Keratinocyte (primary cell): ENCODE results near the gene SEC14L1.

Experiments used
- EZH2 ChIP-seq: IDR thresholded peaks from one replicate; pipeline ENCODE4 v1.6.1; 2012; ENCODE audit warnings: inconsistent platforms, mild to moderate bottlenecking, low read length, moderate library complexity
- TF ChIP-seq, protein P1 (sequence below), 3 experiments: IDR thresholded peaks in 1 of 3; conservative IDR thresholded peaks in 1 of 3; optimal IDR thresholded peaks in 1 of 3; 2 replicates in 2 of 3; 3 replicates in 1 of 3; pipeline versions ENCODE3 to v1.5.1; 2011; ENCODE audit warnings: low read length in 3 of 3, mild to moderate bottlenecking in 3 of 3, moderate library complexity in 2 of 3, control low read depth in 1 of 3, inconsistent platforms in 1 of 3; ENCODE audit not compliant: insufficient read depth in 2 of 3; ENCODE audit errors: extremely low read depth in 1 of 3

DNA sequence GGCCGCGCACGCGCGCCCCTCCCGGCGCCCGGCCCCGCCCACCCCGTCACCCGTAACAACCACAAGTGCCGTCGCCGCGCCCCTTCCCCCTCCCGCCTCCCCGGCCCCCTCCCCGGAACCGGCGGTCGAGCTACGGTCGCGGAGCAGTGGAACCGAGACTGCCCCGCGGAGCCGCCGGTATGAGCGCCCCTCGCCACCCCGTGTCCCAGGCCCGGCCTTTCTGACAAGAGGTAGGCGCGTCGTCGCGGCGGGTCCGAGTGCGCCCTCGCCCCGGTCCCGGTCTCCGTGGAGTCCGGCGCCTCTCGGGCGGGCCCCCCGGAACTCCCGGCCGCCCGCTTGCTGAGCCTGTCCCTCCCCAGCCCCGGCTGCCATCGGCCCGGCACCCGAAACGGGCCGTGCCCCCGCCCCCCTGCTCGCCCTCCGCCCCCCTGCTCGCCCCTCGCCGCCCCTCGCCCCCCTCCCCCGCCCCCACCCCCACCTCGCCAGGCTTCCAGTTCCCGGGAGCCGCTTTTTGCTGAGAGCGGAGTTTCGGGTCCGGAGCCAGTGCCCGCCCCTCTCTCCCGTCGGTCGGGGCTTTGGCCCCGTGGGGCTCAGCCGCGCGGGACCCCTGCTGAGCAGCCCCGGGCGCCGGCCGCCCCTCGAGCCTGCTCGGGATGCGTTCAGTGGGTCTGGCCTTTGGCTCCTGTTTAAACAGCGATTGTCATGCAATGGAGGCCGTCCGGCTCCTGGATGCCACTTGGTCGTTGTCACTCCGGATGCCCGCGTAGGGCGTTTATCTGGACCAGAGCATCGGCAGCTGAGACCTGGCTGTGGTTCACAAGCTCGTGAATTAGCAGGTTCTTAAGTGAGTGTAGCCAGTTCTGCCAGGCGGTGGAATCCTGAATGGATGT, at the start of gene SEC14L1:
- TF ChIP-seq, protein P1, sequence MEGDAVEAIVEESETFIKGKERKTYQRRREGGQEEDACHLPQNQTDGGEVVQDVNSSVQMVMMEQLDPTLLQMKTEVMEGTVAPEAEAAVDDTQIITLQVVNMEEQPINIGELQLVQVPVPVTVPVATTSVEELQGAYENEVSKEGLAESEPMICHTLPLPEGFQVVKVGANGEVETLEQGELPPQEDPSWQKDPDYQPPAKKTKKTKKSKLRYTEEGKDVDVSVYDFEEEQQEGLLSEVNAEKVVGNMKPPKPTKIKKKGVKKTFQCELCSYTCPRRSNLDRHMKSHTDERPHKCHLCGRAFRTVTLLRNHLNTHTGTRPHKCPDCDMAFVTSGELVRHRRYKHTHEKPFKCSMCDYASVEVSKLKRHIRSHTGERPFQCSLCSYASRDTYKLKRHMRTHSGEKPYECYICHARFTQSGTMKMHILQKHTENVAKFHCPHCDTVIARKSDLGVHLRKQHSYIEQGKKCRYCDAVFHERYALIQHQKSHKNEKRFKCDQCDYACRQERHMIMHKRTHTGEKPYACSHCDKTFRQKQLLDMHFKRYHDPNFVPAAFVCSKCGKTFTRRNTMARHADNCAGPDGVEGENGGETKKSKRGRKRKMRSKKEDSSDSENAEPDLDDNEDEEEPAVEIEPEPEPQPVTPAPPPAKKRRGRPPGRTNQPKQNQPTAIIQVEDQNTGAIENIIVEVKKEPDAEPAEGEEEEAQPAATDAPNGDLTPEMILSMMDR (optimal IDR thresholded peaks at IDR 0.05 in 1 of 3, IDR thresholded peaks at IDR 0.05 in 1 of 3, conservative IDR thresholded peaks at IDR 0.05 in 1 of 3; ENCODE audit: extremely low read depth in 1 of 3, insufficient read depth in 2 of 3, low read length in 3 of 3) = no peak
- no peak for TF ChIP-seq EZH2
